ENCODE data around the gene F2RL1. TPM values are rescaled to one million over a fixed set of nuclear protein-coding genes. Genes with fewer than 3 reads are reported as not detected.

The F2RL1 gene
- total and polyA plus RNA-seq, 2 of the 13 experiments (the other 11 are each of a cell fraction or from before 2014, with no cell fraction given) = 9.9 to 23.0 TPM

DNA sequence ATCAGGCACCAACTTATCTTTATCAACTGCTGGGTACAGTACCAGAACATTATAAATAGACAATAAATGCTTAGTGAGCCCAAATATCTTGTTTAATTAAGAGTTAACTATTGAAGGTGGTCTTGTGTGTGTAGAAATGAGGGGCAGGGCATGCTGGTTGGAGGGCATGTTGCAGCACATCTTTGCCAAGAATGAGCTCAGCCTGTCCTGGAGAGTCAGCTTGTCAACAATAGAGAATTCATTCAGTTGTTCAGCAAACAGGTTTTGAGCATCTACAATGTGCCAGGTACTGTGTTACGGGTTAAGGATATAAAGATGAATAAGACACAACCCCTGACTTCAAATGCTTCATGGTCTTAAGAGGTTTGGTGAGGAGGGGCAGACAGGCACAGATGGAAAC lies 19.2 kb upstream of the F2RL1 start:
- intact Hi-C loops (cut with micrococcal nuclease; ENCODE audit: unreplicated experiment) = no loop called here
- ATAC-seq (no peak), DNase-seq (ENCODE audit: low spot score) (no peak), FAIRE-seq (no peak)
- H4K20me1 ChIP-seq (ENCODE audit: insufficient read depth, low read length) = no peaks in the 10 kb centered on the region
- TF ChIP-seq ZNF441 (CRISPR knock-in tag; IDR thresholded peaks at IDR 0.05; ENCODE audit: borderline replicate concordance) (no peak), RAD51 (IDR thresholded peaks at IDR 0.05; ENCODE audit: borderline replicate concordance) (no peak), ZNF562 (CRISPR knock-in tag; IDR thresholded peaks at IDR 0.05; ENCODE audit: borderline replicate concordance) (no peak), FOSL1 (CRISPR knock-in tag; IDR thresholded peaks at IDR 0.05; ENCODE audit: borderline replicate concordance) (no peak), ZNF572 (CRISPR knock-in tag; IDR thresholded peaks at IDR 0.05) (no peak)
- TF ChIP-seq, protein P1, sequence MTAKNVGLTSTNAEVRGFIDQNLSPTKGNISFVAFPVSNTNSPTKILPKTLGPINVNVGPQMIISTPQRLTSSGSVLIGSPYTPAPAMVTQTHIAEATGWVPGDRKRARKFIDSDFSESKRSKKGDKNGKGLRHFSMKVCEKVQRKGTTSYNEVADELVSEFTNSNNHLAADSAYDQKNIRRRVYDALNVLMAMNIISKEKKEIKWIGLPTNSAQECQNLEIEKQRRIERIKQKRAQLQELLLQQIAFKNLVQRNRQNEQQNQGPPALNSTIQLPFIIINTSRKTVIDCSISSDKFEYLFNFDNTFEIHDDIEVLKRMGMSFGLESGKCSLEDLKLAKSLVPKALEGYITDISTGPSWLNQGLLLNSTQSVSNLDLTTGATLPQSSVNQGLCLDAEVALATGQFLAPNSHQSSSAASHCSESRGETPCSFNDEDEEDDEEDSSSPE (CRISPR knock-in tag; IDR thresholded peaks at IDR 0.05) = no peak
- TF ChIP-seq, protein P2, sequence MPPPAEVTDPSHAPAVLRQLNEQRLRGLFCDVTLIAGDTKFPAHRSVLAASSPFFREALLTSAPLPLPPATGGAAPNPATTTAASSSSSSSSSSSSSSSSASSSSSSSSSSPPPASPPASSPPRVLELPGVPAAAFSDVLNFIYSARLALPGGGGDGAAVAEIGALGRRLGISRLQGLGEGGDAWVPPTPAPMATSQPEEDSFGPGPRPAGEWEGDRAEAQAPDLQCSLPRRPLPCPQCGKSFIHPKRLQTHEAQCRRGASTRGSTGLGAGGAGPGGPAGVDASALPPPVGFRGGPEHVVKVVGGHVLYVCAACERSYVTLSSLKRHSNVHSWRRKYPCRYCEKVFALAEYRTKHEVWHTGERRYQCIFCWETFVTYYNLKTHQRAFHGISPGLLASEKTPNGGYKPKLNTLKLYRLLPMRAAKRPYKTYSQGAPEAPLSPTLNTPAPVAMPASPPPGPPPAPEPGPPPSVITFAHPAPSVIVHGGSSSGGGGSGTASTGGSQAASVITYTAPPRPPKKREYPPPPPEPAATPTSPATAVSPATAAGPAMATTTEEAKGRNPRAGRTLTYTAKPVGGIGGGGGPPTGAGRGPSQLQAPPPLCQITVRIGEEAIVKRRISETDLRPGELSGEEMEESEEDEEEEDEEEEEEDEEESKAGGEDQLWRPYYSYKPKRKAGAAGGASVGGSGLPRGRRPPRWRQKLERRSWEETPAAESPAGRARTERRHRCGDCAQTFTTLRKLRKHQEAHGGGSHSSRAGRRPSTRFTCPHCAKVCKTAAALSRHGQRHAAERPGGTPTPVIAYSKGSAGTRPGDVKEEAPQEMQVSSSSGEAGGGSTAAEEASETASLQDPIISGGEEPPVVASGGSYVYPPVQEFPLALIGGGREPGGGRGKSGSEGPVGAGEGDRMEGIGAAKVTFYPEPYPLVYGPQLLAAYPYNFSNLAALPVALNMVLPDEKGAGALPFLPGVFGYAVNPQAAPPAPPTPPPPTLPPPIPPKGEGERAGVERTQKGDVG (CRISPR knock-in tag; IDR thresholded peaks at IDR 0.05; ENCODE audit: borderline replicate concordance) = no peak
- TF ChIP-seq, protein P3, sequence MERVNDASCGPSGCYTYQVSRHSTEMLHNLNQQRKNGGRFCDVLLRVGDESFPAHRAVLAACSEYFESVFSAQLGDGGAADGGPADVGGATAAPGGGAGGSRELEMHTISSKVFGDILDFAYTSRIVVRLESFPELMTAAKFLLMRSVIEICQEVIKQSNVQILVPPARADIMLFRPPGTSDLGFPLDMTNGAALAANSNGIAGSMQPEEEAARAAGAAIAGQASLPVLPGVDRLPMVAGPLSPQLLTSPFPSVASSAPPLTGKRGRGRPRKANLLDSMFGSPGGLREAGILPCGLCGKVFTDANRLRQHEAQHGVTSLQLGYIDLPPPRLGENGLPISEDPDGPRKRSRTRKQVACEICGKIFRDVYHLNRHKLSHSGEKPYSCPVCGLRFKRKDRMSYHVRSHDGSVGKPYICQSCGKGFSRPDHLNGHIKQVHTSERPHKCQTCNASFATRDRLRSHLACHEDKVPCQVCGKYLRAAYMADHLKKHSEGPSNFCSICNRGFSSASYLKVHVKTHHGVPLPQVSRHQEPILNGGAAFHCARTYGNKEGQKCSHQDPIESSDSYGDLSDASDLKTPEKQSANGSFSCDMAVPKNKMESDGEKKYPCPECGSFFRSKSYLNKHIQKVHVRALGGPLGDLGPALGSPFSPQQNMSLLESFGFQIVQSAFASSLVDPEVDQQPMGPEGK (CRISPR knock-in tag; IDR thresholded peaks at IDR 0.05) = no peak
- TF ChIP-seq, protein P4, sequence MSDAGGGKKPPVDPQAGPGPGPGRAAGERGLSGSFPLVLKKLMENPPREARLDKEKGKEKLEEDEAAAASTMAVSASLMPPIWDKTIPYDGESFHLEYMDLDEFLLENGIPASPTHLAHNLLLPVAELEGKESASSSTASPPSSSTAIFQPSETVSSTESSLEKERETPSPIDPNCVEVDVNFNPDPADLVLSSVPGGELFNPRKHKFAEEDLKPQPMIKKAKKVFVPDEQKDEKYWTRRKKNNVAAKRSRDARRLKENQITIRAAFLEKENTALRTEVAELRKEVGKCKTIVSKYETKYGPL (CRISPR knock-in tag; IDR thresholded peaks at IDR 0.05) = no peak
- H3K4me2 ChIP-seq (ENCODE audit: low read depth, low read length) = no peak overlapping the region
- H3K4me1 ChIP-seq (ENCODE audit: insufficient read depth, low read length) = peaks cover 7% of the 10 kb centered on the region
- no peak overlapping the region for H3K9ac ChIP-seq (ENCODE audit: insufficient read depth, low read depth, low read length)
- CTCF ChIA-PET (ENCODE audit: low intra/inter-chr PET ratio, low total read pairs) = no interaction called here
- H2AFZ ChIP-seq (ENCODE audit: low read length) = no peak overlapping the region
- WGBS (ENCODE audit: low lambda C conversion rate) = 67% methylated on average over 1 of the region's 1 CpG
- POLR2A ChIA-PET = interaction anchor here (0.7 kb wide), 1 partner anchor 19 kb away, joined by 3 read pairs; the partner anchor contains the start of gene F2RL1
- no peaks in the 10 kb centered on the region for H3K36me3 ChIP-seq (replicated peaks in 1 of 2; ENCODE audit: control insufficient read depth in 1 of 2, insufficient read depth in 2 of 2, low read length in 2 of 2)
- BruUV-seq (replicated peaks) = no TSS peak
- in situ Hi-C loops (cut with HindIII; ENCODE audit: extremely low pct_ligation_motif_present, low pct_unique_long_range_greater_than_20kb) = no loop called here
- no peak overlapping the region for H3K27ac ChIP-seq (ENCODE audit: extremely low read length, insufficient read depth, low read length)
- H3K27me3 ChIP-seq (ENCODE audit: control insufficient read depth in 1 of 2, insufficient read depth in 2 of 2, low read length in 2 of 2) = no peaks in the 10 kb centered on the region
- no peaks in the 10 kb centered on the region for H3K9me3 ChIP-seq (ENCODE audit: low read length)
- H3K4me3 ChIP-seq (replicated peaks in 1 of 3; ENCODE audit: insufficient read depth in 1 of 3, low read depth in 2 of 3, low read length in 3 of 3) = no peak overlapping the region
- H3K79me2 ChIP-seq (ENCODE audit: insufficient read depth, low read length) = no peaks in the 10 kb centered on the region

Data from HepG2 (cell line).